NOMO-1 (cell line): Measurements from ENCODE around the gene AFDN.
"Not testable (repeated sequence)": the region's sequence is repeated elsewhere in the genome, so short reads cannot be mapped to it uniquely, and the experiment has no call there.

Source experiments
- DNase-seq, 2 experiments: peaks; one replicate each; lab custom pipeline; 2025; ENCODE audit not compliant: unreplicated experiment in 2 of 2; lab: John Stamatoyannopoulos, UW

Gene AFDN

DNA sequence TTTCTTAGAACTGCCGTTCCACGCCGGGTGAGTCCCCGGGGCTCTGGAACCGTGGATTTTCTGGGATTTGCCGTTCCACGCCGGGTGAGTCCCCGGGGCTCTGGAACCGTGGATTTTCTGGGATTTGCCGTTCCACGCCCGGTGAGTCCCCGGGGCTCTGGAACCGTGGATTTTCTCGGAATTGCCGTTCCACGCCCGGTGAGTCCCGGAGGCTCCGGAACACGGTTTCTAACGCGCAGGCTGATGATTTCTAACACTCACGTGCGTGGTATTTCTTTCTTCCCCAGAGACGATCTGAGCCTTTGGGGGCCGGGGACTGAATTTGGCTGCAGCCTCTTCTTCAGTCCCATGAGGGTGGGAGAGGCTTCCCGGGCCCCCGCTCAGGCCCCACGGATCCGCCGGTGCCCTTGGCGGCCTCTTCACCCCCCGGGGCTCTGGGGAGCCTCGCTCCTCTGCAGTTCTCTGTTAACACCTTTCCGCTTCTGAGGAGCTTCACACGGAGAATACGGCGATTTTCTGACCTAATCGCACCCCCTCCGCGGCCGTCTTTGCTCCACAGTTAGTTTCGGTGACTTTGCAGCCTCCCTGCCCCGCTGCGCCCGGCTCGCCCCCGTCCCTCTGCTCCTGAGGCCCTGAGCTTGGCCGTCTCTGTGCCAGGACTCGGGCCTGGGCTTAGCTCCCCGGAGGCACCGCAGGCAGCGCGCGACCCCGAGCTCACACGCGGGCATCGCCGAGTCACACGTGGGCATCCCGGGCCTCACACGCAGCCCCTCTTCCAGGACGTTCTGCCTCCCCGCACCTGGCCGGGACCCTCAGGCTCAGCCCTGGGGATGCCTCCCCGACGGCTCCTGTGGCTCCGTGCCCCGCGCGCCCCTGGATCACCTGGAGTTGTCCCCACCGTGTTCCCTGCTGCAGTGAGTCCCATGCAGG is 163.6 kb downstream of the AFDN start:
- no peak for DNase-seq

DNA sequence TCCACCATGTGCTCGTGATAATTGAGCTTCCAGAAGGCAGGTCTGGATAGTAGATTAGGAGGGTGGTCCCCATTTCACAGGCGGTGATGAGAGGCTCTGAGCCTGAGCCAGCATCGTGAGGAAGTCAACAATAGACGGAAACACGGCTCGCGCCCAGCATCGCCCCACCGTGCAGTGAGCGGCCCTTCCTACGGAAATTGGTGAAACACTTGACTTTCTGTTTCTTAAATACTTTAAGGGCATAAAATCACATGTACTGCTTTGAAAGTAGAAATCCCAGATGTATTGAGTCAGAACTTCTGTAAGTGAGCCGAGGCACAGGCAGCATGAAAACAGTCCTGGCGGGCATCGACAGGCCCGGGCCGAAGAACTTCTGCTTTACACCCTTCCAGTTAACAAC is 166.5 kb downstream of the AFDN start:
- DNase-seq = no peak

DNA sequence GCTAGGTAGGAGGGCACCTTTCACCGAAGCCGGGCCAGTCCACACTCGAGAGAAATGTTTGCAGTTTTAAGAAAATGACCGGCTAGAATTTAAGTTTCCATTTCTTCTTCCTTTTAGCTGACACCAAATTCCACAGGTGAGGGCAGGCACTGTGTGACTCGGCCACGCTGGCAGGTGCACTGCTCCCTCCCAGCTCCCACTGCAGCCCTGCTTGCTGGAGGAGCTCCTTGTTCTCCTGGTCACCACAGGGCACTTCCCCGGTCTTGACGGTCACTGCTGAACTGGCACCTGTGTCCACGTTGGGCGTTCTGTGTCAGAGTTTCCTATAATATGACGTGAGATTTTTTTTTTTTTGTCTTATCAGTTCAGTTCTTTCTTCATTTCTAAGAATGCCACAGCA is 167.1 kb downstream of the AFDN start:
- DNase-seq = no peak

DNA sequence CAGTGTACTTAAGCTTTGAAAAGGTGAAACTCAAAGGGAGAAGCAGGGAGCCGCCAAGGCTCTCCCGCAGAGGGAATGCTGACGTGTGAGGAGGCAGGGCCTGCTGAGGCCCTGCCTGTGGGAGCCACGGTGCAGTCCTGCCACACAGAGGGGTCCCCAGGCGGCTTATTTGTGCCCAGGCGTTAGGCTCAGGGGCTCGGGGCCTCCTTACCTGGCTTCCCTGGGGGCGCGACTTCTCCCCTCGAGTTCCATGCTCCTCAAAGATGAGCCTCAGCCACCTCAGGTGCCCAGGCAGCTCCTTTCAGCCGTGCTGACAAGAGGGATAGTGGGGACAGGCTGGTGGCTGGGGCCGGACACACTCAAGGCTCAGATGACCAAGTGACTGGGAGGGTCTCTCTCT is 168.6 kb downstream of the AFDN start:
- no peak for DNase-seq

DNA sequence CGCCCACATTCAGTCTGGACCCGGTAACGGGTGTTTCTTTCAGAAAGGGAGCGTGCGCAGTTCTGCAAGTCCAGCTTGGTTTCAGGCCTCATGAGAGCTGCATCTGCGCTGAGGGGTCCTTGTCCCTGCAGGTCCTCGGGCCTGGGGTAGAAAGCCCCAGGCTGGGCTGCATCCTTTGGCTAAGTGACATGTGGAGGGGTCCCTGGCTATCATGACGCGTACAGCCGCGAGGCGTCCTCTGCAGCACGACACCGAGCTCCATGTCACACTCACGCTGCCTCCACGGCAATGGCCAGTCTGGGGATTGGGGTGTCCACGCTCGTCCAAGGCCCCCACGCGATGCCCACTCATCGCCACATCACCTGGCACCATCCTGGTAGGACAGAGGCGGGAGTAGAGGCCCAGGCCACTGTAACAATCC is 169.0 kb downstream of the AFDN start:
- DNase-seq = no peak

DNA sequence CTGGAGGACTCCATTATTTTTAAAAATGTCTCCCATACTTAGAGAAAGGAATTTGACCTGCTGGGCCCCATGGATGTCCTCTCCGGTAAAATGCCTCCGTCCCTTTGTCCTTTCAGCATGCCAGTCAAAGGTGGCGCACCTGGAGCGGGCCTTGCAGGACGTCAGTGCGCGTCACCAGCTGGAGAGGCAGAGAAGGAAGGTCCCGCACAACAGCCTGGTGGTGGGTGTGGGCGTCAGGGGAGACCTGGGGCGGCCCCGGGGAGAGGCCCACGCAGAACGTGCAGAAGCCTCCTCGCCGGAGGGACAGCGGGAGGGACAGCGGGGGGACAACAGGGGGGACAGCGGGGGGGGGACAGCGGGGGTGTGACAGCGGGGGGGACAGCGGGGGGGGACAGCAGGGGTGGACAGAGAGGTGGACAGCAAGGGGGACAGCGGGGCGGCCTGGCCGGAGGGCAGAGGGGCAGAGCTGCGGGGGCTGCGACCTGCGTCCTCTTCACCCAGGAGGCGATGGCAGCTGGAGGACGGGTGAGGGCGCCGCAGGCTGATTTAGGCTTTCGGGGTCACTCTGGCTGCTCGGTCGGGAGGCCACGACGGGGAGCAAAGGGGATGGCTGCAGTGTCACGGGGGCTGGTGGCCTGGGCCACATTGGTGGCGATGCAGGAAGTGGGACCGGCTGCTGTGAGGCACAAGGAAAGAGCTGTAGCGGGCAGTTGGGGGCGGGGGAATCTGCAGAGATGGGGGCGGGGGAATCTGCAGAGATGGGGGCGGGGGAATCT is 169.9 kb downstream of the AFDN start:
- peak in 1 of 2 experiments; percentile 2 for DNase-seq

DNA sequence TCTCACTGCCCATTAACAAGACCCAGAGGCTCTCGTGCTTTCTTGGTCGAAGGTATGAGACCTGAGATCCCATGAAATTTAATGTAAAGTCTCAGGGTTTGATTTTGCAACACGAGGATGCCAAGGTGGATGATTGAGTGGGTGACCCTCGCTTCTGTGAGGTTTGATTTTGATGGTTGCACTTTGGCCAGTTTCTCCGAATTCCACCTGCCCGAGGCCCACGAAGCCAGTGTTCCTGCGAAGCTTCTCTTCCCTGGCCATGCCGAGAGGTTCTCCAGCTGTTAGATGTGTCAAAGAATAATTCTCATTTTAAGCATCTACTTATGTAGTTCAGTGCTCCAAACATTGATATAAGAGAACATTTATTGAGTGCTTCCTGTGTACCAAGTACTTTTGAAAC is 170.9 kb downstream of the AFDN start, which contains the start of gene KIF25:
TSS of gene KIF25 (plus strand) at position 30 of the 400 bp plus-strand sequence. CDS start 31,915 bp downstream, outside the sequence.
- no peak for DNase-seq

DNA sequence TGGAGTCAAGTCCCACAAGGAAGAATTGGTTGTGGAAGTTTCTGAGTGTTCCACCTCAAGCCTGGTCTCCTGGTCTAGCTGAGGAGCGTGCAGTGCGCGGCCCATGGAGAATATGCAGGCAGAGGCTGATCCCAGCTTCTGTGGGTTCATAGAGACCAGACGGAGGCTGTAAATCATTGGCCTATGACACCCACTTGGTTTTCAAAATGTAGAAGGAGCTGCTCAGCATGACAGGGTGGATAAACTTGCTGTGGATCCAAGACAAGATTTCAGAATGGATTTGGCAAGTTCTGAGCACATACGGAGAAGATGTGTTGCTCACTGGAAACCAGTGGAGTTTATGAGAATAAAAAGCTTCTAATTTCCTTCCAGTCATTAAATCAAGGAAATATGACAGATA is 171.5 kb downstream of the AFDN start:
- DNase-seq = no peak

DNA sequence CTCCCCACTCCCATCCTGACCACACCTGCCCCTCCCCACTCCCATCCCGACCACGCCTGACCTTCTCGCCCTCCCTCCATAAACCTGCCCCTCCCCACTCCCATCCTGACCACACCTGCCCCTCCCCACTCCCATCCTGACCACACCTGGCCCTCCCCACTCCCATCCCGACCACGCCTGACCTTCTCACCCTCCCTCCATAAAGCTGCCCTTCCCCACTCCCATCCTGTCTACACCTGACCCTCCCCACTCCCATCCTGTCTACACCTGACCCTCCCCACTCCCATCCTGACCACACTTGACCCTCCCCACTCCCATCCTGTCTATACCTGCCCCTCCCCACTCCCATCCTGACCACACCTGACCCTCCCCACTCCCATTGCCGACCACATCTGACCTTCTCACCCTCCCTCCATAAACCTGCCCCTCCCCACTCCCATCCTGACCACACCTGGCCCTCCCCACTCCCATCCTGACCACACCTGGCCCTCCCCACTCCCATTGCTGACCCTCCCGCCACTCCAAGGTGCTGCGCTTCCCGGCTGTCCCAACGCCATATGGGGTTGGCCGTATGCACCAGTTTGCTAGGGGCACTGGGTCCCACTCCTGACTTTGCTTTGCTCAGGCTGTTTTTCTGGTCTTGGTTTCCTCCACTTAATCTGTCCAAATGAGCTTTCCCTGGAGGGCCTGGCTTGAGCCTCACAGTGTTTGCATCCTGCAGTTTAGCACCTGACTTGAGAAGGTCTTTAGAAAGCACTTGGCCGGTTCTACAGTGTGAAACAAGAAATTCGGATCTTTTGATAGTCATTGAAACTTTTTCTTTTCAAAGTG is 173.7 kb downstream of the AFDN start:
- DNase-seq = no peak

DNA sequence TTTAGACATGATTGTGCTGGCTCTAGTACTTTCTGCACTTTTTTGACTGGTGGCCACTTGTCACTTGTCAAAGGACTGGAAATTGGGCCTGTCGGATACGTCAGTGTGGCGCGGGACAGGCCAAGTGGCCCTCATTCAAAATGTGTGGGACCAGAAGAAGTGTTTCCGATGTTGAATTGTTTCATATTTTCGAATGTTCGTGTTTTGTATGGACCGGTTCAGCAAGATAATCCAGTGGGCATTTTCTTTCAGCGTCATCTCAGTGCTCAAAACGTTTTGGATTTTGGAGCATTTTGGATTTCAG is 174.3 kb downstream of the AFDN start:
- DNase-seq = no peak

DNA sequence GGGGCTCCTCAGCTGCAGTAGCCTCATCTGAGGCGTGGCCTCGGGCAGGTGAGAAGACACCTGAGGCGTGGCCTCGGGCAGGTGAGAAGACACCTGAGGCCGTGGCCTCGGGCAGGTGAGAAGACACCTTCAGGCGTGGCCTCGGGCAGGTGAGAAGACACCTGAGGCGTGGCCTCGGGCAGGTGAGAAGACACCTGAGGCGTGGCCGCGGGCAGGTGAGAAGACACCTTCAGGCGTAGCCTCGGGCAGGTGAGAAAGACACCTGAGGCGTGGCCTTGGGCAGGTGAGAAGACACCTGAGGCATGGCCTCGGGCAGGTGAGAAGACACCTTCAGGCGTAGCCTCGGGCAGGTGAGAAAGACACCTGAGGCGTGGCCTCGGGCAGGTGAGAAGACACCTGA is 174.8 kb downstream of the AFDN start:
- DNase-seq = not testable (repeated sequence)

DNA sequence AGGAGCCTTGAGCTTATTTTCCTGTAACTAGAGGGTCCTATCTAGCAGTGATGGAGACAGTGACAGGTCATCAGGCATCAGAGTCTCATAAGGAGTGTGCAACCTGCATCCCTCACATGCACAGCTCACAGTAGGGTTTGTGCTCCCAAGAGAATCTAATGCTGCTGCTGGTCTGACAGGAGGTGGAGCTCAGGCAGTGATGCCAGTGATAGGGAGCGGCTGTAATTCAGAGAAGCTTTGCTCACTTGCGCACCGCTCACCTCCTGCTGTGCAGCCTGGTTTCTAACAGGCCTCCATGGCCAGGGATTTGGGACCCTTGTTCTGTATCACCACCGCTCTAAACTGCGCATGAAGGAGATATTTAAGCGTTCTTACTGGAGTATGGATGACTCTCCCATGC is 176.1 kb downstream of the AFDN start:
- DNase-seq = no peak

DNA sequence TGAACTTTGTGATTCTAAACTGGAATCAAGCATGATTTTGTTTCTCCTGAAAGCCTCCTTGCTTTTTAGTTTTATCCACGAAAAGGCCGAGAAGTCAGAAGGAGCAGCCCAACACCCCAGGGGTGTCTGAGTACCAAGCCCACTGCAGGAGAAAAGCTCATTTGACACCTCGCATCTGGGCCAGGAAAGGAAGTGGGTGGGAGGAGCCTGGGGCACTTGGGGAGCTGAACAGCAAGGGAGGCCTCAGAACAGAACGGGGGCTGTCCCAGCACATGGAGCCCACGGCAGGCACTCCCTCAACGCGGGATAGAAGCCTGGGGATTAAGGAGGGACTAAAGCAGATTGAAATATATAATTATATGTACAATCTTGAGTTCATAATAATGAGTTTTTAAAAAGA is 177.3 kb downstream of the AFDN start:
- DNase-seq = no peak

DNA sequence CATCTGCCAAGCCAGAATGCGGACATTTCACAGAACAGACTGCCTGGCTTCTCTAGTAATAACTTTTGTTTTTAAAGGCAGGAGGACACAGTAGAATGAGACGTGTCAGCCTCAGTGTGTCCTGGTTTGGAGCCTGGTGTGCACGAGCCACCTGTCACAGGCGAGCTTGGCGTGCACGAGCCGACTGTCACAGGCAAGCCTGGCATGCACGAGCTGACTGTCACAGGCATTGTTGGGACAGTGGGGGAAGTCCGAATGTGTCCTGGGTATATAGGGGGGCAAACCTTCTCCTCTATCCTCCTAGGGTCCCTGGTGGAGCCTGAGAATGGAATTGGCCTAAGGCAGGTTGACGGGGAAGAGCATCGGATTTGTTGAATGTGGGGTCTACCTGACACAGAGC is 178.2 kb downstream of the AFDN start:
- DNase-seq = no peak

DNA sequence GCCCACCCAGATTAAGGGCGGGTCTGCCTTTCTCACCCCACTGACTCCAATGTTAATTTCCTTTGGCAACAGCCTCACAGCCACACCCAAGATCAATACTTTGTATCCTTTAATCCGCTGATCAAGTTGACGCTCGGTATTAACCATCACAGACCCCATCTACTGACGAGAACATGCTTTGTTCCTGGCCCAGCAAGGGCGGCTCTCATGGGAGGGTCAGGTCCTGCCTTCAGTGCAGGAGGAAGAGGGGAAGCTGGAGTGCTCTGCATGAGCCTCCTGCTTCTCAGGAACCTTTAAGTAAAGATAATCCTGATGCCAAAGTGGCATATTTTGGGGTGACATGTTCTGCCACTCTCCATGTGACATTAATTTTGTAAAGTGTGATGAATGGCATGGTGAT is 179.1 kb downstream of the AFDN start:
- no peak for DNase-seq

DNA sequence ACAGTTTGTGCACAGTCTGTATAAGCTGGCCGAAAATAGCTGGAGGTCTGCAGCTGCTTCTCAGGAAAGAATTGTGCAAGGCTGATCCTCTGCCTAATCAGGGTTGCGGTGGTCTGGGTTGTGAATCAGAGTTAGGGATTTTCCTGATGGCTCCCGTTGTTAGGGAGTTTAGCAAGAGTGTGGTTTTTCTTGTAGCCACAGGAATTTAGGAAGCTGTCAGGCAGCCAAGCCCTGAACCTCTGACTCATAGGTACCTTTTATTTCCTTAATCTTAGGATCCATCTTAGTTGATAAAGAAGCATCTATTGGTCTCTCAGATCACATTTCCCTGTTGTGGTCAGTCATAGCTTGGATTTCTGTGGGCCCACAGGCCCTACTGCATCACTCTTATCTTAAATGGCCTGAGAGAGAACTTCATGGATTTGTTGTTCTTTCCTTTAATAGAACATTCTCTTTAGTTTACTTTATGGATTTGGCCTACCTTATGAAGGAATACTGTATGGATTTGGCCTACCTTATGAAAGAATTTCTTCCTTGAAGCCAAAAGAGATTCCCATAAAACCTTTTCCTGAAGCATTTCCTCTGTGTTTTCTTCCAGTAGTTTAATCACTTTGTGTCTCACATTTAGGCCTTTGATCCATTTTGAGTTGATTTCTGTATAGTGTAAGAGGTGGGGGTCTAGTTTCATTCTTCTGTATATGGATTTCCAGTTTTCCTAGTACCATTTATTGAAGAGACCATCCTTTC is 181.1 kb downstream of the AFDN start:
- peak; percentile 35 to 48 for DNase-seq

DNA sequence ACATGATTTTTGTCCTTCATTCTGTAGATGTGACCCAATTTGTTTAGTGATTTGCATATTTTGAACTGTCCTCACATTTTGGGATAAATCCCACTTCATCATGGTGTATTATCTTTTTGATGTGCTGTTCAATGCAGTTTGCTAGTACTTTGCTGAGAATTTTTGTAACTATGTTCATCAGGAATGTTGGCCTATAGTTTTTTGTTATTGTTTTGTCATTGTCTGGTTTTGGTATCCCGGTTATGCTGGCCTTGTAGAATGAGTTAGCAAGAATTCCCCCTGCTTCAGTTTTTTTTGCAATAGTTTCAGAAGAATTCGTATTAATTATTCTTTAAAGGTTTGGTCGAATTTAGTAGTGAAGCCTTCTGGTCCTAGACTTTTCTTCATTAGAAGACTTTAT is 182.6 kb downstream of the AFDN start:
- no peak for DNase-seq

DNA sequence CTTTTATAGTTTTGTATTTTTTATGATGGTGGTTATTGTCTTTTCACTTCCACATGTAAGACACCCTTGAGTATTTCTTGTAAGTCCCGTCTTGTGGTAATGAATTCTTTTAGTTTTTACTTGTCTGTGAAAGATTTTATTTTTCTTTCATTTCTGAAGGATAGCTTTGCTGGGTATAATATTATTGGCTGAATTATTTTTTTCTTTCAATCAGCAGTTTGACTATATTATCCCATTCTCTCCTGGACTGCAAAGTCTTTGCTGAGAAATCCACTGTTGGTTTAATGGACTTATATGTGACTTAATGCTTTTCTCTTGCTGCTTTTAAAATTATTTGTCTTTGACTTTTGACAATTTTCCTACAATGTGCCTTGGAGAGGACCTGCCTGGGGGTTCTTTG is 184.6 kb downstream of the AFDN start:
- no peak for DNase-seq

DNA sequence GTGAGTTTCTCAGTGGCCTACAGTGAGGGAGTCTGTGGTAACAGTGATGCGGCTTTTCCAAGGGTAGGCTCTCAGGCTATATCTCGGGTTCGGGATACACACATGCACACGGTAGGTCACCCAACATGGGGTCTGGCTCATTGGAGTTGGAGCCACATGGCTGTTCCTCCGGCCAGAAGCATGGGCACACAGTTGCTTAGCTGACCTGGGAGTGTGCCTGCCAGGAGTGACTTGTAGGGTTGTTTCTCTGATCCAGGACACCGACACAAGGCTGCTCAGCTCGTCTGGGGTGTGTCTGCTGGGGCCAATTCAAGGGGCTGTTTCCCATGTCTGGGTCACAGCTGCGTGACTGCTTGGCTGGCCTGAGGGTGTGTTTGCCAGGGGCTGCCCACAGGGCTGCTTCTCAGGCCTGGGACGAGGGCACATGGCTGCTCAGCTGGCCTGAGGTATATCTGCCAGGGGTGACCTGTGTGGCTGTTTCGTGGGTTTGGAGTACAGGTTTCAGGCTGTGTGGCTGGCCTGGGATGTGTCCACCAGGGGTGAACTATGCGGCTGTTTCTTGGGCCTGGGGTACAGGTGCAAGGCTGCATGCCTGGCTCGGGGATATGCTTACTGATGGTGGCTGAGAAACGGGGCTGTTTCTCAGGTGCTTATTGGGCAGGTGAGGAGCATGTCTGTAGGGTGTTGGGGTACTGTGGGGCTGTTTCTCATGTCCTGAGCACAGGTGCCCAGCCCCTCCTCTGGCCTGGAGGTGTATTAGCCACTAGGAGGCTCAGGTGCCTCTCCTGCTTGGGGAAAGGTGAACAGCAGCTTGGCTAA is 185.9 kb downstream of the AFDN start:
- DNase-seq = no peak
